Astrocyte (in vitro differentiated cells and primary cell): ENCODE data around the gene LRP11.

Experiments used
- CTCF ChIP-seq: IDR thresholded peaks from 2 replicates; pipeline ENCODE4 v1.5.1; 2011; ENCODE audit warnings: low read depth, mild to moderate bottlenecking, inconsistent platforms, low read length, moderate library complexity; ENCODE audit not compliant: insufficient read depth
- EZH2 ChIP-seq: IDR thresholded peaks from 2 replicates; pipeline ENCODE4 v1.6.1; 2012; ENCODE audit warnings: mild to moderate bottlenecking, low read length, inconsistent platforms; ENCODE audit not compliant: insufficient read depth

GRCh38 chr6:149888093-149888492 is 23.9 kb upstream of the LRP11 start:
- TF ChIP-seq CTCF (no peak), EZH2 (no peak)
